ENCODE data around the gene CSRP3. TPM values are rescaled to one million over a fixed set of nuclear protein-coding genes. Genes with fewer than 3 reads are reported as not detected.
"Not testable (repeated sequence)": the region's sequence is repeated elsewhere in the genome, so short reads cannot be mapped to it uniquely, and the experiment has no call there.

The CSRP3 gene
- polyA plus RNA-seq, 1 donor: 816 TPM

DNA sequence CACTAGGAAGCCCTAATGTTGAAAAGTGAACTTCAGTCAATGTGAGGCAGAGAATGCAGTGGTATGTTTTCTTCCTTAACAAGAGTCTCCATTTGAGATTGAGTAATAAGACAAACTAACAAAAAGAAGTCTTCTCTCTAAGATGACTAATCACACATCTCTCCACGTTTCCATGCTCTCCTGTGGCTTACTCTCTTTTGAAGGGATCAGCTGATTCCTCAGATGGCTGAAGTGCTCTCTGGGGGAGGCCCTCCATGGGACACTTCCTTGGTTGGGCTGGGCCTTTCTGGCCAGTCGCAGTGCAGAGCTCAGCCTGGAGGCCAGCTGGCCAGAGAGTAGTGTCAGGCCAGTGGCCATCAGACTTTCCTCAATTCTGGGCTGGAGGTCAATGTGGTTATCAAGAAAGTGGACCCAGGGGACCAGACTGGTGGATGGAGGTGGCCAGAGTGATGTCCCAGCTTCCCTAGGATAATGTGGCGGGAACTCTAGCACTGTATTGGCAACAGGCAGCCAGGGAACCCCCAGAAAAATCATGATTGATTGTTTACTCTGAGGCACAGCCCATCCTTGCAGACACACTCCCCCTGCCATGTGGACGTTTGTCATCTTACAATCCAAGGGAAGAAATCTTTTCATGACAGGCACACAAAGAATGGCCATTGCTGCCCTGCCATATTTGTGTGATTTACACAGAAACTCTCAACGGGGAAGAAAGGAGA lies 14.5 kb downstream of the CSRP3 start:
- DNase-seq (ENCODE audit: low read depth): no peak

DNA sequence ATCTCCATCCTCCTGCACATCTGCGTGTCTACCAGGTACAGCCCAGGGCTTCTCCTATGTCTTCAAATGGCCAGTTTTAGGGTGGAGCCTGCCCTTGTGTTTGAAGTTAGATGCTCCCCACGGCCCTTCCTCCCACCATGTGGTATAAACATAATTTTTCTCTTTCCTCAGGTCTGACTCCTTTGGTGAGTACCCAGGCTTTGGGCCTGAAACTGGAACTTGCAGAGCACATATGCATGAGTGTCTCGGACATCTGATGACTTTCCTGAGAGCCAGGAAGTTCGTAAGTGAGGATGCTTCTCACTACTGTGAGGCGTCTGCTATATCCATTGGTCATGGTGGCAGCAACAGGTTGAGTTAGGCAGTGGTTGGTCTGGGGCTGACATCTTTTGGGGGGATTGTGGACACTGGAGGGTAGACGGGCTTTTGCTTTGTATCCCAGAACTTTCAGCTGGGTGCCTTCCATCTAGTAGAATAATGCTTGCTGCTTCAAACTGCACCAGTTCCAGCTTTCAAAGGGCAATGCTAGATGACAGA lies 16.2 kb downstream of the CSRP3 start:
- no peak for DNase-seq (ENCODE audit: low read depth)

DNA sequence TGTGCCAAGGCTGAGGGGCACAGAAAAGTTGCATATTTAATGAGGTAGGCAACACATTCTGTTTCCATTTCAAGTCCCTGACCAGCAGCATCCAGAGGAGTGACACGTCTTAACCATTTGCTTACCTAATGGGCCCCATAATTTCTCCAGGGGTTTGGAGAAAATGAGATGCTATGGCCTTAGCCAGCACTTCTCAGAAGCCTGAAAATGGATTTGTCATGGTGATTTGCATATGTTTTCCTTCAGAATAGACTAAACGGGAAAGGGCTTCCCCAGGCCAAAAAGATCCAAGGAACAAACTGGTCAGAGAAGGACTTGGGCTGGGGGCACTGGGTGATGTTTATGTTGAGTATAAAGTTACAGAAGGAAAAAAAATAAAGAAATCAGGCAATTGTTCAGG lies 16.7 kb downstream of the CSRP3 start:
- no peak for DNase-seq (ENCODE audit: low read depth)

DNA sequence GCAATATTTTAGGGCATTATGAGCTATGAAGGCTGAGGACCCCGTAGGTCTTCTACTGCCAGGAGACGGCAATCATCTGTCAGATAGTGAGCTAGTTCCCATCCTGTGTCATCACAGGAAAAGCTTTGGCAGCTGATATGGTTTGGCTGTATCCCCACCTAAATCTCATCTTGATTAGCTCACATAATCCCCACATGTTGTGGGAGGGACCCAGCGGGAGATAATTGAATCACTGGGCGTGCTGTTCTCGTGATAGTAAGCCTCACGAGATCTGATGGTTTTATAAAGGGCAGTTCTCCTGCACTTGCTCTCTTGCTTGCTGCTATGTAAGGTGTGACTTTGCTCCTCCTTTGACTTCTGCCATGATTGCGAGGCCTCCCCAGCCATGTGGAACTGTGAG lies 18.1 kb downstream of the CSRP3 start:
- DNase-seq (ENCODE audit: low read depth): no peak

DNA sequence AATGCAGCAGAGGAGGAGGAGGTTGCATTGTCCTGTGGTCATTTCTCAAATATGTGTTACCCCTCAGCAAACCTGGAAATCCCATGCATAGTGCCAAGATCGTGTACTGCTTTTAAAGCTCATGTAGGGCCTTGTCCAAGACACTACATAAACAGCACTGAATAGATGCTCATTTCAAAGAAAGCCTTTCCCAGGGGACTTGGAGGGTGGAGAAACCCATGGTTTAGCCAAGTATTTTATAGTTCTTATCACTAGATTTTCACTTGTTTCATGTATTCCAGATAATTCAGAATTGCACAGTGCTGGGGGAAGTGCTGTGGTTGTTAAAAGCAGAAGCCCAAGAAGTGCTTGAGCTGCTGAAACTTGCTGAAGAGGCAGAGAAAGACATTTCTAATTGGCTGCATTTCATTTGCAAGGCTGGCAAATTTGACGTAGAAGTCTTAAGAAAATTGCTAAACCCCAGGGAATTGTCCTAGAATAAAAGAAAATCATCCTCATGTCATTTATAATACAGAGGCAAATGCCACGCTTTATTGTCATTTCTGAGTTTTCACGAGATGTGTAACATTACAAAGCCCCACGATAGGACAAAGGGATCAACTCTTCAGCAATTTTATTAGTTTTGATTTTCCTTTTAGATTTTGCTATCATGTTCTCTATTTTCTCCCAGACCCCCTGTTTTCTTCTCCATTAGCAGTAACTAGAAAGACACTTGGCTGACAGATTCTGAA lies 20.1 kb downstream of the CSRP3 start:
- DNase-seq (ENCODE audit: low read depth): no peak

DNA sequence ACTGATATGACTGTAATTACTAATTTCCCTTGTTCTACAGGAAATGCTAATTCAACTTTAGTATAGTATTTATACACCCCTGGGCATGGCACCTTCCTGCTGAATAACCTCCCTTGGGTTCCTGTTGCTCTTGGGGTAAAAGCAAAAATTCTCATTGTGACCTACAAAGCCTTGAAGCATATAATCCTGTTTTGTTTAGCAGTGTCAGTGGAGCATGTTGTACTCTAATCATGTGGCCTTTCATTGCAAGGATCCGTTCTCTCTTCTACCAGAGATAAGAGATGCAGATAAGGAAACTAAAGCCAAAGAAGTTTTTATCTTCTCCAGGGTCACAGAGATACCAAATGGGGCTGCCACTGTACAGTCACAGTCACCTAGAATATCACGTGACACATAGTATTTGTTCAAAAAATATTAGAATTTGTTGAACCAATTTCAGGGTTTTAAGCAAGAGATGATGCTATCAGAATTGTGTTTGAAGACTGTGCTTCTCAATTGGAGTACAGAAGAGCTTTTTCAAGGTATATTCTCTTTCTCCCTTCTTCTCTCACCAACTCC lies 25.1 kb downstream of the CSRP3 start:
- DNase-seq (ENCODE audit: low read depth): no peak

DNA sequence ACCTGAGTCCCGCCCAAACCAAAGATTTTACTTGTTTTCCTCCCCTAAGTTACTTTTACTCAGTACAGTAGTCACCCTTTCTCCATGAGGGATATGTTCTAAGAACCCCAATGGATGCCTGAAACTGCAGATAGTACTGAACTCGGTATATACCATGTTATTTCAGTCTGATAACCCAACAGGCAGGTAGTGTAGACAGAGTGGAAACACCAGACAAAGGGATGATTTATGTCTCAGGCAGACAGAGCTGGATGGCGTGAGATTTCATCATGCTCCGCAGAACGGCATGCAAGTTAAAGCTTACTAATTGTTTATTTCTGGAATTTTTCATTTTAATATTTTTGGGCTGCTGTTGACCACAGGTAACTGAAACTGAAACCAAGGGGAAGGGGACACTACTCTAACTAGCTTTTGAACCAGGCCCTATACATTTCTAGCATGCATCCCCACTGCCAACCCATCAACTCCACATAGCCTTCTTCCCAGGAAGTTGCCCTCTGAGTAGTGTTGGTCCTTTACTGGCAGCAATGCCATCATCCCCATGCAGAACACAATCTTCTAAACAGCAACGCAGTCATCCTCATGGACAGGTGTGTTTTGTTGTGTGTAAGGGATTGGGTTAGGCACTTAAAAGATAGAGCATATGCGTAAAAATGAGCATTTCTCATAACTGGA lies 27.7 kb downstream of the CSRP3 start:
- no peak for DNase-seq (ENCODE audit: low read depth)

DNA sequence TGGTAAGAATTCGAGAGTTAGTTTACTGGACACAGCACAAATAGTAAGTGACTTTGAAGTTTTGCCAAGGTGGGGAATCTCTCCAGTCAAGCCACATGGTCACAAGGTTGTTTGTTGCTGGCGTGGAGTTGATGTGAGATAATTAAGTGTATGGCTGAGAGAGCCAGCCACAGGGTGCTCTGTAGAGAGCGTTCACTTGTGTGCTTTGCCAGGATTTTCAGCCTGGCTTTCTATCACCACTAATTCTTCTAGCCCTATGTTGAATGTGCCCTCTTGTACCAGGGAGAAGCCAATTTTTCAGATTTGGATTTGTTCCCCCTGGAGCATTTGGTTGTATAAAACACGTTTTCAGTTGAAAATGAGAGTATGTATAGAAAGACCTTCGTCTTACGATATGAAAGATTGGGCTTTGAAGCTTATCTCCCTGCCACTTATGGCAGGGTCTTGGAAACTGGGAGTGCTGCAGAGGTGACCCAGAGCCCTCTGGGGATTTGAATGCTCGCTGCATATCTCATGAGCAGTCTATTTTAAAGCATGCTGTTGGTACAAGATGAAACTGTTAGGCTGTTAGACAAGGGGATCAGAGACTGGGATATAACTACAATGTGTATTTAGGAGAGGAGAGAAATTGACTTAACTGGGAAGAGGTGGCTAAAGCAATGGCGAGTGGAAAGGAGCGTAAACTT lies 28.6 kb downstream of the CSRP3 start:
- no peak for DNase-seq (ENCODE audit: low read depth)

DNA sequence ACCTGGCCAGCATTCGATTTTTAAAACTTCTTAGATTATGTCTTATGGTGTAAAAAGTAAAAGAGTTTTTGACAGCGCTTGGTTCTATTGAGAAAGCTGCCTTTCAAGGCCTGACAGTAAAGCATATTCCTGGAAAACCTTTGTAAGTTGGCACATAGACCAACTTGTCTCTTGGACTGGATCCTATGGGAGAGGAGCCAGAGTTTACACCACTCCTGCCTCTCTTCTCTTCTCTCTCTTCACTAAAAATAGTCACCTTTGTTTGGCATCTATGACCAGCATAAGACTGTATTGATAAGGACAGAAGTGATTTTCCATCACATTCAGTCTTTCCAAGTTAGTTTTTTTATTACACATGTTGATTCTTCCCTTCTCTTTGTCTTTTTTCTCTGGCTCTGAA lies 33.7 kb downstream of the CSRP3 start:
- no peak for DNase-seq (ENCODE audit: low read depth)

DNA sequence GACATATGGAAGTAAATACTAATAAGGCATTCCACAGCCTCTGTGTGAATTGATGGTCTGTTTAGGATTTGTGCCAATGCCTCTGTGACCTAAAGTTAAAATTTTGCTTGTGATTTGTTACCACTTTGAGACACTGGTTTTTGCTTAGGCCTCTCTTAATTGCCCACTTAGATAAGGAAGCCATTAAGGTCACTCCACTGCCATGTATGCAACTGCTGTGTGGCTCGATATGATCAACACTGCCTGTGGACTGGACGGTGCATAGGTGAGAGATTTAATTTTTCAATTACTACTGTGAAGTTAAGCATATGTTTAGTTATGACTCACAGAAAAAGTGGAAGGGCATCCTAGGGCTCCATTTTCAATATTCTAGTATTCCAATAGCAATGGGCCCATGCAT lies 36.9 kb downstream of the CSRP3 start:
- no peak for DNase-seq (ENCODE audit: low read depth)

DNA sequence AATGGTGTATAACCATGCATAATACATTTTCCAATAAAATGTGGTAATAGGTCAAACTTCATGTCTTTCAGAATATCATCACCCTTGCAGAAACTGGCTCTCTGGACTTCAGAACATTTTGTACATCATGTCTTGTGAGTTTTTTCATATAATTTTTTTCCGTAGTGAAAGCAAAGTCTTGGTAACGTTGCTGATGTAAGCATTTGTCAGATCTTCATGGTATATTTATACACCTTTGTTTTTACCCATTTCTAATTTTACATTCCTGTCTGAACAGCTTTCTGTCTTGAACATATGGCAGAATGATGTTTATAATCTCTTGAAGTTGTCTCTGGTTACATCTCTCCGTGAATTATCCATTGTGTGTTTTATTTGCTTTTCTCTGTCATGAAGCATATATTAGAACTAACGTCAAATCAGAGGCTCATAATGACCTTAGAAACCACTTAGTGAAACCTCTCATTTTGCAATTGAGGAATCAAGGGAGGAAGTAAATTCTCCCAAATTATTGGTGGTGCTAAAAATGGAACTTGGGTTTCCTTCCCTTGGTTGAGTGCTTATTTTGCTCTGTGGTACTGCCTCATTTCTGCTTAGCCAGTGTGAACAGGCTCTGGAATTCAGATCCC lies 37.4 kb downstream of the CSRP3 start:
- DNase-seq (ENCODE audit: low read depth): no peak

DNA sequence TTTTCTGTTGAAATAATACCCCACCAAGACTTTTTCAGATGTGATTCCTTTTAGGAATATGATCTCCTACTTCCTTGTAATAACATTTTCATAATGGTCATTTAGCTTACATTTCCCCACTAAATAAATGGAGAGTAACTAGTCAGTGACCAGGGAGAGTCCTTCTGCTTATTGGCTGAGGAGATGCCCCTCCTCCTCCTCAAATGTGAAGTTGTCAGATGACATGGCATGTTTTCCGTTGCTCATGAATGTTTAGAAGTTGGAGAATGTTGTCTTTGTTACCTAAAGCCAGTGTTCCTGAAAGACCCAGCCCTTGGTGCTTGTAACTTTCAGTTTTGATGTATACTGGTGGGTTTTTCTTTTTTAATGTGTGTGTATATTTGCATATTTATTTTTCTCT lies 38.2 kb downstream of the CSRP3 start:
- no peak for DNase-seq (ENCODE audit: low read depth)

DNA sequence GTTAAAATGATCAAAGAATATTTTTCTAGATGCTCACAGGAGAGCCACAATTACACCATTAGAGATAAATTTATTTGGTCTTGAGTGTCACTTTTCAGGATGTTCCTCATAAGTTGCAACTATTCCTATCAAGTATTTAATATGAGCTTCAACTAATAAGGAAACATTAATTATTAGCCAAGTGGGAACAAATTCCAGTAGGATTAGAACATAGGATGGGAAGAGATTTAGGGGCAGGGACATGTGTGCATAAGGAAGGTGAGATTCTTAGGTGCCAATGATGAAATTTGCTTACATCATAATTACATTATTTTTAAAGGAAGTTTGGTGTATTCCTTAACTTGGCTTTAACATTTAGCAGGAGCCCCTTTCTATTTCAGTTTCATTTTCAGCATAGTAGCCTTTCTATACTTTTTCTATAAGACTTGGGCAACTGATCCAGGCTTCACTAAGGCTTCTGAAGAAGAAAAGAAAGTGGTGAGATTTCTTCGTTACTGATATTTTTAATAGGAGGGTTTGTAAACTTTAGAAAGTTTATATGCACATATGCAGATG lies 38.8 kb downstream of the CSRP3 start:
- no peak for DNase-seq (ENCODE audit: low read depth)

DNA sequence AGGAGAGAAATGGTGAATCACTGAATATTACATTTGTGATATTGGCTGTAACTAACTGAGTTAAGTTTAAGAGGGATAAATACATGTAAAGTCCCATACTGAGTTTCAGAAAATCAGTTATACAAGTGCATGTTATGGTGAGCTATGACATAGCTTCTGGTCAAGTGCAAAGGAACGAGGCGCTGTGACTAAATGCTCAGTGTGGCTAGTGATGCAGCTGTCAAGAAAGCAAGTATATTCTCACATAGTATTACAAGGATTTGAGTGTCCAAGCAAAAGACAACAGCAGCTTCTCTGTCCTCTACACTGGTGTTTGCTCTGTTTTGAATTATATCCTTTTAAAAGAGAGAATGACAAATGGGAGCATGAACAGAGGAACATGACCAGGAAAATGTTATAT lies 40.1 kb downstream of the CSRP3 start:
- DNase-seq (ENCODE audit: low read depth): no peak

DNA sequence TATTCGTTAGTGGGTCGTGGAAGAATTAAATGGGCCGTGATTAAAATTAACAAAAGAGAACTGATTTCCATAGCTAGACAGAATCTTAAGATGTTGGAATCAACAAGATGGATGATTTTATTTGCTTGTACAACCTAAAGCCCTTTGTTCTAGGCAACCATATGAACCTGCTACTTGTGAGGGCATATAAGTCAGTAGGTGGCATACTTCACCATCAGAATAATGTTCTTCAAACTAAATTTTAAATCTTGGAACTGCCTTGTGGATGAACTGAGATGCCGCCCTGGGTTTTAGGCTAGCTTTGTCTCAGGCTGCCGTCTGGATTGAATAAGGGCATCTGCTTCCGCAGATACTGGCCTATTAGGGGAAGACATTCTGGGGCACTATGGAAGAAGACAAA lies 40.9 kb downstream of the CSRP3 start:
- DNase-seq (ENCODE audit: low read depth): no peak

DNA sequence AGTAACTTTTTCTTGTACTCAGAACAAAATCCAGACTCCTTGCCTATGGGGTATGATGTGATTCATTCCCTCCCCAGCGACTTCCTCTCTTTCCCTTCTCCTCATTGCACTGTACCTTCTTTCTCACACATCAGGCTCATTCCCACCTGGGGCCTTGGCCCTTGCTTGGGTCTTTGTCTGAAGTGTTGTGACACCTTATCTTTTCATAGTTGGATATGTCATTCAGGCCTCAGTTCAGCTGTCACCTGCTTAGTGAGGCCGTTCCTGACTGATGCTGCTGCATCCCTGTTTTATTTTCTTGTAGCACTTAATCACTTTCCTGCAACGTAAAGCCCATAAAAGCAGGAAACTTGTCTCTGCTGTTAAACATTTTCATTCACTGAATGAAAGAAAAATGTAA lies 44.9 kb downstream of the CSRP3 start:
- DNase-seq (ENCODE audit: low read depth): no peak

DNA sequence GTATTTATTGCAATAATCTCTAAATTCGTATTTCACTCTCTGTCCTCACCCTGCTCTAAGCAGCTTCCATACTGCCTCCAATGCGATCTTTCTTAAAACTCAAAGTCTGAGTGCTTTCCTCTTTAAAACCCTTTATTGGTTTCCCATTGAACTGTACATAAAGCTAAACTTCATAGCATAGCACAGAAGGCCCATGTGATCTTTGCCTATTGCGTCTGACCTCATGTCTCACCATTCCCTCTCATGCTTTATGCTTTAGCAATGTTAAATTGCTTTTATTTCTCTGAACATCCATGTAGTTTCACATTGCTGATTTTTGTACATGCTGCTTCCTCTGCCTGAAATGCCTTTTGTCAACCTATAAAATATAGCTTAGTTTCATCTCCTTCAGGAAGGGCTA lies 56.5 kb downstream of the CSRP3 start:
- DNase-seq (ENCODE audit: low read depth): no peak

DNA sequence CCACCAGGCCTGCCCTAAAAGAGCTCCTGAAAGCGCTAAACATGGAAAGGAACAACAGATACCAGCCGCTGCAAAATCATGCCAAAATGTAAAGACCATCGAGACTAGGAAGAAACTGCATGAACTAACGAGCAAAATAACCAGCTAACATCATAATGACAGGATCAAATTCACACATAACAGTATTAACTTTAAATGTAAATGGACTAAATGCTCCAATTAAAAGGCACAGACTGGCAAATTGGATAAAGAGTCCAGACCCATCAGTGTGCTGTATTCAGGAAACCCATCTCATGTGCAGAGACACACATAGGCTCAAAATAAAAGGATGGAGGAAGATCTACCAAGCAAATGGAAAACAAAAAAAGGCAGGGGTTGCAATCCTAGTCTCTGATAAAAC lies 64.9 kb downstream of the CSRP3 start:
- DNase-seq (ENCODE audit: low read depth): not testable (repeated sequence)

DNA sequence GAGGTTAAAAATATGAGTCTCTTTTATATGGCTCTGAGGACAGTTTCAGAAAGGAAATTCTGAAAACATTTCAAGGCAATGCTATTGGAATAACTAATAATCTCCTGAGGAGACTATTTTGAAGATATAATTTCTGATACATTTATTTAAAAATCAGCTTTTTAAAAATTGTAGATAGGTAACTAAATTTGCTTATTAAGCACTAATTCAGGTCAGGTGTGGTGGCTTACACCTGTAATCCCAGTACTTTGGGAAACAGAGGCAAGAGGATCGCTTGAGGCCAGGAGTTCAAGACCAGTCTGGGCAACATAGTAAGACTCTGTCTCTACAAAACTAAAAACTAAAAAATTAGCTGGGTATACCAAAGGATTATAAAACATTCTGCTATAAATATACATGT lies 67.8 kb downstream of the CSRP3 start:
- DNase-seq (ENCODE audit: low read depth): no peak
